ENCODE measurements around the gene CHAD. TPM values are rescaled to one million over a fixed set of nuclear protein-coding genes. Genes with fewer than 3 reads are reported as not detected.

The CHAD gene
- 1 to 10 TPM; 4.2 to 6.5 (median 4.8) TPM for polyA plus RNA-seq (ENCODE audit: insufficient read depth in 1 of 5, insufficient read length in 5 of 5, low replicate concordance in 1 of 5)
- long read RNA-seq, donor 1, result 0 reads
- long read RNA-seq, donor 2, result 0 reads
- long read RNA-seq, donor 3, result 0 reads
- long read RNA-seq, donor 4, partial matches to known transcripts, result 0 of 1 reads
- long read RNA-seq, donor 4, other reads (novel, unspliced or antisense), result 0 of 1 reads
- long read RNA-seq, donor 5, partial matches to known transcripts, result 88 of 127 reads
- long read RNA-seq, donor 5, other reads (novel, unspliced or antisense), result 39 of 127 reads
- long read RNA-seq, donor 6, partial matches to known transcripts, result 0 of 1 reads
- long read RNA-seq, donor 6, other reads (novel, unspliced or antisense), result 0 of 1 reads
- long read RNA-seq, donor 7, result 0 reads
- long read RNA-seq, donor 8, partial matches to known transcripts, result 0 of 1 reads
- long read RNA-seq, donor 8, other reads (novel, unspliced or antisense), result 0 of 1 reads

DNA sequence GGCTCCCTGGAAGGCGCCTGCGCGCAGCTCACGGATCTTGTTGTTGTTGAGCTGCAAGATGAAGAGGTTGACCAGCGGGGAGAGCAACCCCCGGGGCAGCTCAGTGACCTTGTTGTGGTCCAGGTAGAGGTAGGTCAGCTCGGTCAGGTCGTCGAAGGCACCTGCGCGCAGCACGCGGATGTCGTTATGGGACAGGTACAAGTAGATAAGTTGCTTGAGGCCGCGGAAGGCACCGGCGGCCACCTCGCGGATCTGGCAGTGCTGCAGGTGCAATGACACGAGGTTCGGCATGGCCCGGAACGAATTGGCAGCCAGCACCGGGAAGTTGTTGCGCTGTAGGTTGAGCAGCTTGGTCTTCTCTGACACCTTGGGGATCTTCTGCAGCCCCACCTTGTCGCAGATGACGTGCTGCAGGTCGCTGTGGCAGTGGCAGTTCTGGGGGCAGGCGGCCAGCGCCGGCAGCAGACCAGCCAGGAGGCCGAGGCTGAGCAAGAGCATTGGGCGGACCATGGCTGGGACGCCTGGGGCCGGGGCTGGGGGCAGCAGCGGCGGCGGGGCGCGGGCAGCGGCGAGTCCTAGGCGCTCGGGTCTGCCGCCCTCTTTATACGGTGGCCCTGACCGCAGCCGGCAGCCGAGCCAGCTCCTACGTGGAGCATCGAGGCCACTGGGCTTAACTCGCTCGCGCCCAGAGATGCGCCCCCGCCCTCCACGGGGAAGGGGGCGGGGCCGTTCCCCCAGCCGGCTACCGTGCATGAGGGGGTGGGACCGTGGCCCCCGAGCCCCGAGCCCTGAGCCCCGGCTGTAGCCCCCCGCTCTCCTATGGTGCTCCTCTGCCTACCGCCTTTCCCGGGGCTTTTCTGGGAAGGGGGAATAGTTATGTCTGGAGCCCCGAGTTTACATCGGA is at the start of gene CHAD:
TSS of gene CHAD (minus strand) at position 577 of the 904 bp plus-strand sequence. CDS start at position 510, 67 bp downstream.
- DNase-seq, result peak in 1 of 2 donors; percentile 10

- DNase-seq, result no peak
These were observed 49.1 kb upstream of the CHAD start for GRCh38 chr17:50517504-50518383.

DNA sequence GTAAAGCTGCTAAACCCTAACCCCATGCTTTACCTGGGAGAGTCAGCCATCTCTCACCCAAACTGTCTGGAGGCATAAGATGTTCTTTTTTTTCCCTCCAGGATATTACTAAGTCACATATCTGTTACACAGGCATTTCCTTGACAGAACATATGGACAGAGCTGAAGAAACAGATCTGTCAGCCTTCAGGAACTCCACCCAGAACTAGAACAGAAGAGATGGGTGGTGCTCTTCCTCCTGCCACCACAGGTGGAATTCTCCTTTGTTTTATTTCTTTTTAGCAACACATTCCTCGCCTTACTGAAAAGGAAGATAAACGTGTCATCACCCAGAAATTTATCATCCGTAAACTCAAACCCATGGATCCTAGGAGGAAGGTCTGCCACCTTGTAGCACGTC is 48.3 kb upstream of the CHAD start:
- no peak for DNase-seq

- no peak for DNase-seq
These were observed 46.4 kb upstream of the CHAD start for GRCh38 chr17:50514936-50515702.

DNA sequence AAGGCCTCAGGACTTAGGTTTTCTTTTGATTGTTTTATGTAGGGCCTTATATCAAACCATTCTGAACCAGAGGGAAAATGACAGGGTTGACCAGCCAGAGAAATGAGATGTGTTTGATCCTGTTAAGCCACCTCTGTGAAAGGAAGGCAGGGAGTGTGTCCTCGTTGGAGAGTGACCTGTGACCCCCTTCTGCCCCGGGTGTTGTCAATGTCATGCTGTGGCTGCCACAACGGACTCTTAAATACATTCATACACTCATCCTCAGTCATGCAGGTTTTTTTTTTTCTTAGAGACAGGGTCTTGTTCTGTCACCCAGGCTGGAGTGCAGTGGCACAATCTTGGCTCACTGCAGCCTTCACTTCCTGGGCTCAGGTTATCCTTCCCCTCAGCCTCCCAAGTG is 45.7 kb upstream of the CHAD start:
- DNase-seq, result no peak

GRCh38 chr17:50513495-50513894 is 44.8 kb upstream of the CHAD start:
- DNase-seq, result no peak

DNA sequence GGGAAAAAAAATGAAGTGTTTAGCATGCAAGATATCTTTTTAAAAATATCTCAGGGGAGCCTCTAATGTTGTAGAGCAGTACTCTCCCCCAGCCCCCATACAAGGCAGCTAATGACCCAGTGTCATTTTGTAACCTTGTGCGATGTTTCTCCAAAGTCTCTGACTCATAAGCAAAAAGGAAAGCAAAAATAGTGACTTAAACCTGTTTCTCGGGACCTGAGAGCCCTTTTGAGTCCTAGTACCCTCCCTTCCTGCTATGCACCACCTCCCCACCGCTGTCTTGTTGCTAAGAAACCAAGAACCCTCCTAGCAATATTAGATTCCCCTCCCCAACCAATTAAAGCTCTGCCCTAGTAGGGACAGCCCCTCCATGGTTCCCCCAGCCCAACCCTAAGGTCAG is 42.4 kb upstream of the CHAD start:
- no peak for DNase-seq

- no peak for DNase-seq
These were observed 40.1 kb upstream of the CHAD start for GRCh38 chr17:50508573-50509460.

DNA sequence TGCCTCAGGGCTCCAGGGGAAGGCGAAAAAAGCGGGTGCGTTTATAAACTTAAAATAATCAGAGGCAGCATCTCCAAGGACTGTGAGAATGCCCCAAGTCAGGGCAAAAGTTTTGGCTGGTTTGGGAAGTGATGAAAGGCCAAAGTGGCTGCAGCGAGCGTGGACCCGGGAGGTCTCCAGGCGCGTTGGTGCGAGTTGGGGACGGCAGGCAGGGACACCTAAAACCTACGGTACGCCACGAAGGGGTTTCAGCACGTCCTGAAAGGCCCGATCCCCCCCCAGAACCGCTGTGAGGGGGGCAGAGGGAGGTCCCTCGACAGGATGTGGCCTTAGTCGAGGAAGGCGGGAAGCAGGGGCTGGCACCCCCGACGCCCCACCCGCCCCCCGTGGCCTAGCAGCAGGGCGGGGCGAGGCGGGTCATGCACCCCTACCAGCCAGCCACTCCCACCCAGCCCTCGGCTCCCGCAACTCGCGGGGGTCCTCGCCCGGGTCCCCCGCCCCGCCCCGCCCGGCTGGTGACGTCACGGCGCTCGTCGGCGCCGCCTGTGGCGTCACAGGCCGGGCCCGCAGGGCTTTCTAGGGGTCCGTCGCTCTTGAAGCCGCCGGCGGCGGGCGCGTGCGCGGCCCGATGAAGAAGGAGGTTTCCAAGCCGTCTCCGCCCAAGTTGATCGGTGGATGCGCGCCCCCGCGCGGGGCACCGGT is 39.3 kb upstream of the CHAD start, which contains the start of gene MYCBPAP:
TSS of gene MYCBPAP (plus strand) at position 569 of the 702 bp plus-strand sequence. CDS start 236 bp downstream, outside the sequence.
- peak; percentile 86 to 88 for DNase-seq

DNA sequence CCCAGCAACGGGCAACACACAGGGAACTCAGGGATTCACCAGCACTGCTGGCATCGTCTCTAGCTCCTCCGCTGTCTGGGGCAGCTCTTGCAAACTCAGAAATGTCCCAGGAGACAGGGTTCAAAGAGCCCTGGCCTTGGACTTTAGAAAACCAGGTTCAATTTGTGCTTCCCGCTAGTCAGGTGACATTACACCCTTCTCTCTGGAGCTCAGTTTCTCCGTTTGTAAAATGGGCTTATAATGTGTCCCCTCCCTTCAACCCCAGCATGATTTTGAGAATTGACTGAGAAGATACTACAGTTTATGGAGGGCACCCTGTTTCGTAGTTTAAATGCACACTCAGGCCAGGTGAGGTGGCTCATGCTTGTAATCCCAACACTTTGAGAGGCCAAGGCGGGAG is 37.6 kb upstream of the CHAD start:
- DNase-seq, result no peak

- DNase-seq, result no peak
These were observed 37.0 kb upstream of the CHAD start for GRCh38 chr17:50505591-50506130.

DNA sequence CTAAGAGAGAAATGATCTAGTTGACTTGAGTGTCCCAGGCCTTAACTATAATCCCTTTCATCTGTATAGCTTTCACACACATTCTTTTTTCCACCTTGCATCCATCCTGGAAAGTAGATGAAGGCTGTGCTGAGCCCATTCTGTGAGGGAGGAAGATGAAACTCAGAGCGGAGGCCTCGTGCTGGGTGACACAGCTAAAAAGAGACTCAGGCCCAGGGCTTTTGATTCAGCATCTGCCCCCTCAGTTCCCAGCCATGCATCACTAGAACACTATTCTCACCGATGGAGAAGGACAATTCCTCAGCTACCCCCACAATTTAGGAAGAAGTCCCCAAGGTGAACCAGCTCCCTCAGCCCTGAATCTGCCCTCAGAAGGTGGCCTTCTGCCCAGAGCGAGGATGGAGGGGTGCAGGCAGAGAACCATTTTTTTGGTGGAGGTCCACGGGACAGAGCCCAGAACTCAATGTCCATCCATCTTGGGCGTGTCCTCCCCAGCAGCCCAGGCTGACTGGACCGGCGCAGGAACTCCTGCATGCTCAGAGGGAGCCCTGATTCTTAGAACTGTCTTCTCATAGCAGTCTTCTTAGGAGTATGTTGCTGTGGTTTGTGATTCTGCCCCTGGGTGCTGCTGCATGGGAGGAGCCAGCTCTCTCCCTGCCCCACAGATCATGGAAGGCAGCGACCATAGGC is 33.8 kb upstream of the CHAD start:
- DNase-seq, result no peak

GRCh38 chr17:50501054-50501453 is 32.4 kb upstream of the CHAD start:
- no peak for DNase-seq

DNA sequence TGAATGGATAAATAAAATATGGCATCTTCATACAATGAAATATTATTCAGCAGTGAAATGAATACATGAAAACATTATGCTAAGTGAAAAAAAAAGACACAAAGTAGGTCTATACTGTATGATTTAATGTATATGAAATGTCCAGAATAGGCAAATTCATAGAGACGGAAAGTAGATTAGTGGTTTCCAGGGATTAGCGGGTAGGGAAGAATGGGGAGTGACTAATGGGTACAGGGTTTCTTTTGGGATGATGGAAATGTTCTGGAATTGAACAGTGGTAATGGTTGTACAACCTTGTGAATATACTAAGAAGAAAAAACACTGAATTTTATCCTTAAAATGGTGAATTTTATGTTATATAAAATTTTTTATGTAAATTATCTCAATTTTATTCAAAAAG is 31.0 kb upstream of the CHAD start:
- DNase-seq, result no peak

DNA sequence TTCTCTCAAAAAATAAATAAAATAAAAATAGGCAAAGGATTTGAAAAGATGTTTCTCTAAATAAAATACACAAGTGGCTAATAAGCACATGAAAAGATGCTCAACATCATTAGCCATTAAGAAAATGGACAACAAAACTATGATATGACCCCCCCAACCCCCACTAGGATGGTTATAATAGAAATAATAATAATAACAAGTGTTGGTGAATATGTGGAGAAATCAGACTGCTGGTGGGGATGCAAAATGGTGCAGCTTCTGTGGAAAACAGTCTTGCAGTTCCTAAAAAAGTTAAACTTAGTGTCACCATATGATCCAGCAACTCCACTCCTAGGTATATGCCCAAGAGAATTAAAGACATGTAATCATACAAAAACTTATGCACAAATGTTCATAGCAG is 30.6 kb upstream of the CHAD start:
- no peak for DNase-seq

DNA sequence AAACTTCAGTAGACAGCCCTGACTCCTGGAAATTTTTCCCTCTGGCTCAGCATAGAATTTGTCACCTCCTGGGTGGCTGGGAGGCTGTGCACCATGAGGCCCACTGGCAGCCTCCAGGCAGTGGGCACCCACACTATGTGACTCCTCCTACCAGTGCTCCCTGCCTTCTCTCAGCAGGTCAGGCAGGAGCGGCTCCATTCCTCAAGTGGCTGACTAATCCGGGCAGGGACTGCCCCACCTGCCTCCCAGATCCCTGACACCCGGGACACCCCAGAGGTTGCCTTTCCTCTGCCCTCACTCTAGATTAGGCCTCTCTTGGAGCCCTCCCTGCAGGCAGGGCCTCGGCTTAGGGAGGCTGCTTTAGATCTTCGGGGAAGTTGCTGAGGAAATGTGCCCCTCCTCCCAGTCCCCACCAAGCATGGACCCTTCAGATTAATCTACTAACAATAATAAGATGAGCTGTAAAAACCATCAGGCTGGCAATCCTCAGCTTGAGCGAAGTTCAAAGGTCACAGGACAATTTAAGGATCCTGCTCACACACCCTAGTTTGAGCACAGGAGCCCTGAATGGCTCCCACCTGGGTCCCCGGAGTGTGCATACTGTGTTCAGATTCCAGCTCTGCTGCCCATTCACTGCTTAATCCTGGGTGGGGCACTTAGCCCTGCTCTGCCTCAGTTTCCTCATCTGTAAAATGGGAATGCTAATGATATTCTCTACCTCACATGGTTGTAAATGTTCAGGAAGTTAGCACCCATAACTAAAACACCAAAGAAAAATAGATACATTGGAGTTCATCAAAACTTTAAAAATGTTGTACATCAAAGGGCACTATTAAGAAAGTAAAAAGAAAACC is 29.6 kb upstream of the CHAD start:
- DNase-seq, result no peak

GRCh38 chr17:50495918-50496317 is 27.2 kb upstream of the CHAD start:
- DNase-seq, result no peak

Measured in right lung (tissue), 10 donors.